GM10248 (cell line): ENCODE results near the gene PROM2.

Experiments used
- CTCF ChIA-PET: fragments of 300-600 bp; sonication (Branson Sonifier 250); formaldehyde crosslinking; extraction: SDS; loops from one replicate; lab custom pipeline; 2021; ENCODE audit warnings: antibody characterized with exemption; lab: Yijun Ruan, JAX
- POLR2A ChIA-PET: fragments of 350-650 bp; sonication (Branson Sonifier 250); formaldehyde crosslinking; extraction: SDS; loops from one replicate; lab custom pipeline; 2020; ENCODE audit warnings: antibody characterized with exemption; lab: Yijun Ruan, JAX
- DNase-seq: peaks from one replicate; pipeline ENCODE4 v3.0.0; 2012; ENCODE audit errors: extremely low spot score
- TF ChIP-seq, protein P1 (sequence below): IDR thresholded peaks from 2 replicates; pipeline ENCODE4 v1.5.1; 2012; ENCODE audit warnings: mild to moderate bottlenecking, low read depth; ENCODE audit errors: extremely low read depth, missing control alignments, control extremely low read depth

PROM2 gene

GRCh38 chr2:95303191-95303919, 29.1 kb downstream of the PROM2 start:
- no peak for DNase-seq
- CTCF ChIA-PET: no interaction called here
- TF ChIP-seq, protein P1, sequence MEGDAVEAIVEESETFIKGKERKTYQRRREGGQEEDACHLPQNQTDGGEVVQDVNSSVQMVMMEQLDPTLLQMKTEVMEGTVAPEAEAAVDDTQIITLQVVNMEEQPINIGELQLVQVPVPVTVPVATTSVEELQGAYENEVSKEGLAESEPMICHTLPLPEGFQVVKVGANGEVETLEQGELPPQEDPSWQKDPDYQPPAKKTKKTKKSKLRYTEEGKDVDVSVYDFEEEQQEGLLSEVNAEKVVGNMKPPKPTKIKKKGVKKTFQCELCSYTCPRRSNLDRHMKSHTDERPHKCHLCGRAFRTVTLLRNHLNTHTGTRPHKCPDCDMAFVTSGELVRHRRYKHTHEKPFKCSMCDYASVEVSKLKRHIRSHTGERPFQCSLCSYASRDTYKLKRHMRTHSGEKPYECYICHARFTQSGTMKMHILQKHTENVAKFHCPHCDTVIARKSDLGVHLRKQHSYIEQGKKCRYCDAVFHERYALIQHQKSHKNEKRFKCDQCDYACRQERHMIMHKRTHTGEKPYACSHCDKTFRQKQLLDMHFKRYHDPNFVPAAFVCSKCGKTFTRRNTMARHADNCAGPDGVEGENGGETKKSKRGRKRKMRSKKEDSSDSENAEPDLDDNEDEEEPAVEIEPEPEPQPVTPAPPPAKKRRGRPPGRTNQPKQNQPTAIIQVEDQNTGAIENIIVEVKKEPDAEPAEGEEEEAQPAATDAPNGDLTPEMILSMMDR: no peak
- POLR2A ChIA-PET: no interaction called here

DNA sequence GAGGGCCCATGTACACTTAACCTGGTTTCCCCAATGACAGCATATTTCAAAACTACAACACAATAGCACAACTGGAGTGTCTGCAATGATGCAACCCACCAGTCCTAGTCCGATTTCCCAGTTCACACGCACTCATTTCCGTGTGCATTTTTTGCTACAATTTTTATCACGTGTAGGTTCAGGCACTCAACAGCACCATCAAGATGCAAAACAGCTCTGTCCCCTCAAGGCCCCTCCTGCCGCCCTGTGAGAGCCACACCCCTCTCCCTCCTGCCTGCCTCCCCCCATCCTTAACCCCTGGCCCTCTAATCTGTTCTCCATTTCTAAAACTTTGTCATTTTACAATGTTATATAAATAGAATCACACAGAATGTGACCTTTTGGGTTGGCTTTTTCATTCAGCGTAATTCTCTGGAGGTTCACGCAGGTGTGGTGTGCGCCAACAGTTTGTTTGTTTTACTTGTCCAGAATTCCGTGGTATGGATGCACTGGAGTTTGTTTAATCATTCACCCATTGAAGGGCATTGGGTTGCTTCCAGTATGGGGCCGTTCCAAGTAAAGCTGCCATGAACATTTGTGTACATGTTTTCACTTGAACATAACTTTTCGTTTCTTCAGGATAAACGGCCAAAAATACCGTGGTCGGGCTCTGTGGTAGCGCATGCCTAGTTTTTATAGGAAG, 31.3 kb downstream of the PROM2 start:
- TF ChIP-seq, protein P1: no peak
- ChIA-PET POLR2A (no interaction called here), CTCF (no interaction called here)
- no peak for DNase-seq

DNA sequence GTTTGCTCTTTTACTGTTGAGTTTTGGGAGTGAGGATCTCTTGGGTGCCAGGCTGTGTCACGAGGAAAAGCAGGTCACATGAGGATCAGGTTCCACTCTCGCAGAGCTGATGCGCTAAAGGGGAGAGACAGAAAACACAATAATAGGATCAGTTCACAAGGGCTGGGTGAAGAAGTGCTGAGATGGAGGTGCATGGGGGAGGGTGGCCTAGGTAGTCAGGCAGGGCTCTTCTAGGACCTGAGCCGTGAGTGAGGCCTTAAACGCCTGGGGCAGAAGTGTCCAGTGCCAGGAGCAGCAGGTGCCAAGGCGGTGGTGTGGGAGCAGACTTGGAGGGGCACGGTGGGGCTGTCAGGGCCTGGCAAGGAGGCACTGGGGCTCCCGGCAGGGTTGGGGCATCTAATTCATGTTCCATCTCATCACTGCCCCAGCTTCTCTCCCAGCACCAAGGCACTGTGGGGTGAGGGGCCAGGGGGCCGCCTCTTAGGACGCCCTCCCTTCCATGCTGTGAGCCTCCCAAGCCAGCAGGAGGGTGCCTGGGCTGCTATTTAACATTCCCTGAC, 32.2 kb downstream of the PROM2 start:
- TF ChIP-seq, protein P1: no peak
- ChIA-PET POLR2A (no interaction called here), CTCF (no interaction called here)
- DNase-seq: no peak

DNA sequence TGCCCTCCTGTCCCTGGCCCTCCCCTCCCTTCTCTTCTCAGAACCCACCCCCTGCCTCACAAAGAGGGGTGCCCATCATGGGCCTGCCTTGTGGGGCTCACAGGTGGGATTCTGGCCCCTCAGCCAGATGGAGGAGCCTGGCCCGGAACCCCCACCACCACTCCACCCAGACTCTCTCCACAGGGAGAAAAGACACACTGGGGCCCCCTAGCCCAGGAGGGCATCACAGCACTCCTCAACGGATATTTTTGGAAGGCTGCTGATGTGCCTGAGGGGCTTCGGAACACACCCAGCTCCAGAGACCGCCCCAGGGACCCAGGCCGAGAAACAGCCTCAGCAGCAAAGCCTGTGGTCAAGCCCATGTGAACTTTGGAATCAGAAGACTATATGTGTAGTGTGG, 32.8 kb downstream of the PROM2 start:
- TF ChIP-seq, protein P1: no peak
- DNase-seq: no peak
- POLR2A ChIA-PET: no interaction called here
- CTCF ChIA-PET: no interaction called here

- CTCF ChIA-PET: no interaction called here
- DNase-seq: no peak
- TF ChIP-seq, protein P1: no peak
- POLR2A ChIA-PET: no interaction called here
These were observed 33.6 kb downstream of the PROM2 start for GRCh38 chr2:95307878-95308277.

DNA sequence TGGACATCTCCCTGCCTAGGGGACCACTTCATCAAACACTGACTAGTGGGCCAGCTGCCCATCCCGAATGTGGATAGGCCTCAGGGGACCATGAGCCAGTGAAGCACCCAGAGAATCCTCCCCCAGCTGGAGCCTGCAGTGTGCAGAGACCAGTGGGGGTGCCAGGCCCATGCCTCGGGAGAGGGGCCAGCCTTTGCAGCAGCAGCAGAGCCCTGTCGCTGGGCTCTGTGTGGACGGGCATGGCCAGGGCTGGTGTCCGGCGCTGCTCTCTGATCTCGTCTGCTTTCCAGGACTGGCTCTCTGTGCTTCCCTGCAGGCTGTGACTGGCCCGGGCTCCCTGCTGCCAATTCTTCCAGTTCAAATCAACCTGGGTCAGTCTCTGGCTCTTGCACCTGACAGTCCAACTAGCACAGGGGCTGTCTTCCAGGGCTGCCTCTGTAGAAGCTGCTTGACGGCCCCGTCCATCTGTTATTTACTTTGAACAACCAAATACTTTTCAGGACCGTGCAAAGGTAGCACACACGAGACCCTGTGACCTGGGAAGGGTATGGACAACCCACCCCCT, 34.3 kb downstream of the PROM2 start:
- DNase-seq: no peak
- TF ChIP-seq, protein P1: no peak
- POLR2A ChIA-PET: no interaction called here
- CTCF ChIA-PET: no interaction called here
